A549 (cell line): Measurements from ENCODE around the gene LAMC1.

ENCODE experiments used
- BHLHE40 ChIP-seq: IDR thresholded peaks from 2 replicates; pipeline ENCODE4 v1.6.1; 2012; ENCODE audit warnings: low read depth, low read length, inconsistent platforms
- FOSL2 ChIP-seq, 2 experiments: fragments of 450-650 bp in 1 of 2; fragments of >200 bp in 1 of 2; sonication (Bioruptor Twin) in 1 of 2; formaldehyde crosslinking; IDR thresholded peaks; 2 replicates each; pipeline versions ENCODE4 v1.5.0 to v1.6.1; 2016 to 2020; ENCODE audit warnings: mild to moderate bottlenecking in 1 of 2, moderate library complexity in 1 of 2
- POLR2A ChIP-seq: IDR thresholded peaks from 2 replicates; pipeline ENCODE4 v1.6.1; 2012; ENCODE audit warnings: mild to moderate bottlenecking, low read length
- POLR2AphosphoS2 ChIP-seq: conservative IDR thresholded peaks from 2 replicates; pipeline ENCODE4 v1.6.1; 2012; ENCODE audit warnings: low read length, improper control_type of control experiment, inconsistent platforms
- RAD21 ChIP-seq, 2 experiments: fragments of >200 bp in 1 of 2; sonication (Bioruptor Twin) in 1 of 2; formaldehyde crosslinking in 1 of 2; IDR thresholded peaks in 1 of 2; conservative IDR thresholded peaks in 1 of 2; 2 replicates in 1 of 2; 3 replicates in 1 of 2; pipeline ENCODE4 v1.6.1; 2012 to 2018; ENCODE audit warnings: inconsistent platforms in 1 of 2
- SMC3 ChIP-seq: fragments of >200 bp; sonication (Bioruptor Twin); formaldehyde crosslinking; IDR thresholded peaks from 3 replicates; pipeline ENCODE4 v1.6.1; 2018; ENCODE audit warnings: inconsistent platforms
- ZFP36 ChIP-seq: fragments of 450-650 bp; IDR thresholded peaks from 2 replicates; pipeline ENCODE4 v1.6.1; 2014; ENCODE audit warnings: borderline replicate concordance; ENCODE audit not compliant: partially characterized antibody
- TF ChIP-seq, protein P1 (sequence below): IDR thresholded peaks from 2 replicates; pipeline ENCODE4 v1.6.1; 2012
- TF ChIP-seq, protein P2 (sequence below): fragments of >200 bp; sonication (Bioruptor Twin); formaldehyde crosslinking; IDR thresholded peaks from 3 replicates; pipeline ENCODE4 v1.5.1; 2016
- TF ChIP-seq, protein P3 (sequence below): IDR thresholded peaks from 2 replicates; pipeline ENCODE4 v1.6.1; 2012

DNA sequence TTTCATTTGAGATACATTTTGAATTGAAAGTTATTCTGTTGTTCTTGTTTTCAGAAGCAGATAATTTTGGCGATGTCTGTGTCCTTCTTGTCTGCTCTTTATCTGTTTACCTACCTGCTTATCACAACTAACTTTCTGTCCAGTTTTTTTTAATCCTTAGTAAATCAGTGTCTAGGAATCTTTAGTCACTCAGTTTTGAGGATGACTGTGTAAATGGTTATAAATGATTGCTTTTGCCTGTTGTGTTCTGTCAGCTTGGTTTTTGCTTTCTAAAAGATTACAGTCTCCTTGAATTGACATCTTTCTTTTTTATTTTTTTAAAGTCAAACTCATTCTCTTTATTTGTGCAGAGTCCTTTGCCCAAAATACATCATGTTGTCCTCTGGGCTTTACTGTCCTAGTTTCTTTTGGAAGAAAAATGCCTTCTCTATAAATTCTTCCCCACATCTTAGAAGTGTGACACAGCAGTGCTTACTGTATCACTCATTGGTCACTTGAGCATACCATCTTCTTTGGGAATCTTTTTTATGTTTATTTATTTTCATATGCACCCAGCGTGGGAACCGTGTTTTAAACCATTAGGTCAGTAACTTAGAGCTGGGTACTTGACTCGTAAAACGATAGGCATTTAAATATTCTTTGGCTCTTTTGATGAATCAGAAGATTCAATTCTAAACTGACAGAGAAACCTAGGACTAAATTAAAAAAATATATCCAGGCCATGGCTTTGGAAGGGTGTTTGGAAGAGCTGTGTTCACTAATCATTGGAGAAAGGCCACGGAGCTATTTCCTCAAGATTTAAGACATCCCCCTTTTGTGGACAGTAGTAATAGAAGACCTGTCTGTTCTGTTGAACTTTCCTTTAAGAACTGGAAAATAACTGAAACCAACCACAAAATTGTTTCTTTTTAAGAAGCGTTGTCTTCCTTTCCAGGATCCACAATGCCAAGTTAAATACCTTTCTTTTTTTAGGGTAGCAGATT lies 20.9 kb downstream of the LAMC1 start:
- TF ChIP-seq, protein P1, sequence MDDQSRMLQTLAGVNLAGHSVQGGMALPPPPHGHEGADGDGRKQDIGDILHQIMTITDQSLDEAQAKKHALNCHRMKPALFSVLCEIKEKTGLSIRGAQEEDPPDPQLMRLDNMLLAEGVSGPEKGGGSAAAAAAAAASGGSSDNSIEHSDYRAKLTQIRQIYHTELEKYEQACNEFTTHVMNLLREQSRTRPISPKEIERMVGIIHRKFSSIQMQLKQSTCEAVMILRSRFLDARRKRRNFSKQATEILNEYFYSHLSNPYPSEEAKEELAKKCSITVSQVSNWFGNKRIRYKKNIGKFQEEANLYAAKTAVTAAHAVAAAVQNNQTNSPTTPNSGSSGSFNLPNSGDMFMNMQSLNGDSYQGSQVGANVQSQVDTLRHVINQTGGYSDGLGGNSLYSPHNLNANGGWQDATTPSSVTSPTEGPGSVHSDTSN = no peak
- no peak for TF ChIP-seq FOSL2 (IDR thresholded peaks at IDR 0.05)
- peak; percentile 20; the same call in 1 of the 2 replicates for TF ChIP-seq FOSL2 (CRISPR knock-in tag; IDR thresholded peaks at IDR 0.05)
- no peak for TF ChIP-seq POLR2A
- TF ChIP-seq, protein P2, sequence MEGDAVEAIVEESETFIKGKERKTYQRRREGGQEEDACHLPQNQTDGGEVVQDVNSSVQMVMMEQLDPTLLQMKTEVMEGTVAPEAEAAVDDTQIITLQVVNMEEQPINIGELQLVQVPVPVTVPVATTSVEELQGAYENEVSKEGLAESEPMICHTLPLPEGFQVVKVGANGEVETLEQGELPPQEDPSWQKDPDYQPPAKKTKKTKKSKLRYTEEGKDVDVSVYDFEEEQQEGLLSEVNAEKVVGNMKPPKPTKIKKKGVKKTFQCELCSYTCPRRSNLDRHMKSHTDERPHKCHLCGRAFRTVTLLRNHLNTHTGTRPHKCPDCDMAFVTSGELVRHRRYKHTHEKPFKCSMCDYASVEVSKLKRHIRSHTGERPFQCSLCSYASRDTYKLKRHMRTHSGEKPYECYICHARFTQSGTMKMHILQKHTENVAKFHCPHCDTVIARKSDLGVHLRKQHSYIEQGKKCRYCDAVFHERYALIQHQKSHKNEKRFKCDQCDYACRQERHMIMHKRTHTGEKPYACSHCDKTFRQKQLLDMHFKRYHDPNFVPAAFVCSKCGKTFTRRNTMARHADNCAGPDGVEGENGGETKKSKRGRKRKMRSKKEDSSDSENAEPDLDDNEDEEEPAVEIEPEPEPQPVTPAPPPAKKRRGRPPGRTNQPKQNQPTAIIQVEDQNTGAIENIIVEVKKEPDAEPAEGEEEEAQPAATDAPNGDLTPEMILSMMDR = no peak
- TF ChIP-seq BHLHE40 = no peak
- TF ChIP-seq, protein P3, sequence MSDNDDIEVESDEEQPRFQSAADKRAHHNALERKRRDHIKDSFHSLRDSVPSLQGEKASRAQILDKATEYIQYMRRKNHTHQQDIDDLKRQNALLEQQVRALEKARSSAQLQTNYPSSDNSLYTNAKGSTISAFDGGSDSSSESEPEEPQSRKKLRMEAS = no peak
- TF ChIP-seq SMC3 = no peak
- no peak for TF ChIP-seq POLR2AphosphoS2
- TF ChIP-seq RAD21 (conservative IDR thresholded peaks at IDR 0.05 in 1 of 2, IDR thresholded peaks at IDR 0.05 in 1 of 2) = no peak
- no peak for TF ChIP-seq ZFP36
